Adrenal gland (tissue), 12 donors: ENCODE measurements around the gene KDM4C. TPM values are rescaled to one million over a fixed set of nuclear protein-coding genes. Genes with fewer than 3 reads are reported as not detected.

Source experiments
- DNase-seq, 7 donors: peaks; one replicate each; pipeline ENCODE4 v3.0.0-alpha.2; 2019 to 2020
- H3K27ac ChIP-seq, 5 donors: fragments of 200-600 bp; sonication (generic) in 4 of 5; 1 replicate in 3 of 5; 2 replicates in 2 of 5; pipeline versions ENCODE4 v1.5.1 to v1.8.0; 2016 to 2020; ENCODE audit warnings: mild to moderate bottlenecking in 1 of 5
- H3K27me3 ChIP-seq: fragments of 200-600 bp; 2 replicates; pipeline ENCODE4 v1.8.0; 2021
- H3K36me3 ChIP-seq, 2 donors: fragments of 200-600 bp; replicated peaks in 1 of 2; 1 replicate in 1 of 2; 2 replicates in 1 of 2; pipeline versions ENCODE4 v1.5.1 to v1.8.0; 2018 to 2022
- H3K4me1 ChIP-seq, 2 donors: fragments of 200-600 bp; replicated peaks in 1 of 2; 1 replicate in 1 of 2; 2 replicates in 1 of 2; pipeline versions ENCODE4 v1.5.1 to v1.8.0; 2018 to 2021
- H3K4me3 ChIP-seq, 4 donors: fragments of 200-600 bp; sonication (generic) in 3 of 4; one replicate each; pipeline ENCODE4 v1.5.1; 2016 to 2018
- H3K9me3 ChIP-seq, 3 donors: fragments of 200-600 bp; sonication (generic) in 1 of 3; replicated peaks in 1 of 3; 1 replicate in 2 of 3; 2 replicates in 1 of 3; pipeline versions ENCODE4 v1.5.1 to v1.8.0; 2016 to 2021
- POLR2A ChIP-seq, 2 donors: fragments of 450-650 bp; IDR thresholded peaks; one replicate each; pipeline ENCODE4 v1.6.1; 2017; ENCODE audit warnings: antibody characterized with exemption in 2 of 2, mild to moderate bottlenecking in 2 of 2, moderate library complexity in 1 of 2
- WGBS, 4 donors: extraction: QIAGEN DNeasy Blood & Tissue Kit in 2 of 4; methylation state at CpG; one replicate each; pipeline versions ENCODE4 v1.1.5 to v1.1.7; 2013 to 2017; 5-methylcytosine and 5-hydroxymethylcytosine counted together
- intact Hi-C, 2 donors: fragments of 100-400 bp; cut with DNase I; formaldehyde crosslinking; loops; one replicate each; pipeline versions ENCODE4 v1.14.1 to v1.15.0; 2022 to 2023
- polyA plus RNA-seq, 3 donors: library from polyadenylated mRNA; stranded (reverse); fragments of 200-250 nt in 2 of 3; fragments of 350-450 nt in 1 of 3; fragmentation: Illumina TruSeq in 1 of 3; extraction: RNeasy Lipid Tissue Mini Kit (QIAGEN cat#74804) in 1 of 3; gene quantifications; one replicate each; pipeline ENCODE4 v1.2.3, GENCODE V29; 2013 to 2014
- total RNA-seq, 9 donors: library from RNA; depleted of rRNA in 4 of 9; stranded (reverse); fragments of >200 nt in 4 of 9; fragments of 120-200 nt in 1 of 9; fragmentation: NEBNext Ultra II Directional in 1 of 9; extraction: Animal tissue kit (Norgen Biotek cat#: 25700) in 1 of 9; gene quantifications; one replicate each; pipeline versions ENCODE4 v1.1.0 to v1.2.4, GENCODE V29; 2013 to 2023
- TF ChIP-seq, protein P1 (sequence below), 6 experiments: fragments of 450-650 bp in 4 of 6; fragments of 200-600 bp in 2 of 6; sonication (generic) in 1 of 6; IDR thresholded peaks; 1 replicate in 5 of 6; 2 replicates in 1 of 6; pipeline versions ENCODE4 v1.5.1 to v1.8.0; 2016 to 2021; ENCODE audit warnings: antibody characterized with exemption in 6 of 6, mild to moderate bottlenecking in 2 of 6, moderate library complexity in 1 of 6
- donor health status: healthy with polysubstance abuse.
- donor health status: Bipolar disorder and iron deficiency.
- donor health status: DM: yes; HTN: yes; CAD: no.
- donor health status: DM: no; HTN: no; CAD: no.
- donor health status: DM: no; HTN: no; CAD: no.
- donor health status: DM: yes; HTN: yes; CAD: no.

KDM4C gene
- total and polyA plus RNA-seq, 12 donors = 7.9 to 33.4 (median 23.3) TPM

DNA sequence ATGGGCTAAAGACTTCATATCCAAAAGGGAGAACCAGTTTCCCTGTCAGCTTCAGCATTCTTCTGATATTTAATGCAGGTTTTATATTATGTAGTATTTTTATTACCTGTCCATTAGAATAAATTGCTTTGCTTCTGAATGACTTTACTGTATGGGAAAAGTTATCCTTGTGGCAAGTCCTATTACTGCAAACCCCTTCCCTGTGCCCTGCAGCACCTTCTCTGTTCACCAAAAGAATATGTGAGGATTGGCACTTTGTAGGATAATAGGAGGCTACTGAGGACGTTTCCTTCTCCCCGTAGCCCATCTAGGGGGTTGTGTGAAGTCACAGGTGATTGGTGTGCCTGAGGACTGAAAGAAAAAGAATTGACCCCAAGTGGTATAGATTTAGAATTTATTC, 296.1 kb downstream of the KDM4C start:
- H3K4me1 ChIP-seq = peaks cover 0 to 7% of the 10 kb centered on the region in 2 donors
- no peak overlapping the region for H3K27ac ChIP-seq
- DNase-seq = no peak
- no peak overlapping the region for H3K4me3 ChIP-seq
- no peak for TF ChIP-seq POLR2A (IDR thresholded peaks at IDR 0.05)
- TF ChIP-seq, protein P1, sequence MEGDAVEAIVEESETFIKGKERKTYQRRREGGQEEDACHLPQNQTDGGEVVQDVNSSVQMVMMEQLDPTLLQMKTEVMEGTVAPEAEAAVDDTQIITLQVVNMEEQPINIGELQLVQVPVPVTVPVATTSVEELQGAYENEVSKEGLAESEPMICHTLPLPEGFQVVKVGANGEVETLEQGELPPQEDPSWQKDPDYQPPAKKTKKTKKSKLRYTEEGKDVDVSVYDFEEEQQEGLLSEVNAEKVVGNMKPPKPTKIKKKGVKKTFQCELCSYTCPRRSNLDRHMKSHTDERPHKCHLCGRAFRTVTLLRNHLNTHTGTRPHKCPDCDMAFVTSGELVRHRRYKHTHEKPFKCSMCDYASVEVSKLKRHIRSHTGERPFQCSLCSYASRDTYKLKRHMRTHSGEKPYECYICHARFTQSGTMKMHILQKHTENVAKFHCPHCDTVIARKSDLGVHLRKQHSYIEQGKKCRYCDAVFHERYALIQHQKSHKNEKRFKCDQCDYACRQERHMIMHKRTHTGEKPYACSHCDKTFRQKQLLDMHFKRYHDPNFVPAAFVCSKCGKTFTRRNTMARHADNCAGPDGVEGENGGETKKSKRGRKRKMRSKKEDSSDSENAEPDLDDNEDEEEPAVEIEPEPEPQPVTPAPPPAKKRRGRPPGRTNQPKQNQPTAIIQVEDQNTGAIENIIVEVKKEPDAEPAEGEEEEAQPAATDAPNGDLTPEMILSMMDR (IDR thresholded peaks at IDR 0.05) = no peak
- H3K36me3 ChIP-seq = no peaks in the 10 kb centered on the region
- intact Hi-C loops = no loop called here
- no peaks in the 10 kb centered on the region for H3K9me3 ChIP-seq
- 46 to 74% (median 47%) methylated on average over 2 of the region's 2 CpGs for WGBS, 4 donors
- no peaks in the 10 kb centered on the region for H3K27me3 ChIP-seq

DNA sequence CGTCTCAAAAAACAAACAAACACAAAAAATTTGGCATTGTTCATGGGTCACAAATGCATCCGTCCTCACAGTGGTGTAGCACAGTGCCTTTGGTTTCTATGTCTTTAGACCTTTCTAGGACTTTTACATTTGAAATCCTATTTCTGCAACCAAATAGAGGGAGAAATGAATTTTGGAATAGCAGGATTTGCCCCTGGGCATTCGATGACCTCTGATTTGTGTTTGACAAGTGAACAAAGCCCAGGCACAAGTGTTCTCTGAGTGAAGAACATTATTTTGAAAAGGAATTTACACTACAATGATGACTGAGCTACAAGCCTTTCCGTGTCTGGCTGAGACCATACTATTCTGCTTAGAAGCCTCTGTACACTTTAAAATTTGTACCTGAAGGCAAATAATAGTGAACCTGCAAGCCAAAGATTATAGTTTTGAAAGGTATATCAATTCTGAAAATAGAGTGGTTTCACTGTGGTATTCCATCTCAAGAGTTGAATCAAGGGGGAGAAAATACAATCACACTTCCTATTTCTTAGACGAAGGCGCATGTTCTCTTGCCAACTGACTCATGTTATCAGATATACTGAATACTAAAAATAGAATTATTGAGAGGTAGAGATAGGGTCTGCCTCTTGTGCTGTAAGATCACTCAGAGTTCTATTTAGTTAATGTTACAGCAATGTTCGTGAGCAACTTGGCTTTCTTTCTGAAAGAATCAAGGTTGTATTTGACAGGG, 297.6 kb downstream of the KDM4C start:
- Histone ChIP-seq H3K9me3 (no peaks in the 10 kb centered on the region), H3K27me3 (no peaks in the 10 kb centered on the region), H3K36me3 (no peaks in the 10 kb centered on the region), H3K4me1 (peaks cover 0 to 7% of the 10 kb centered on the region in 2 donors), H3K27ac (no peak overlapping the region), H3K4me3 (no peak overlapping the region)
- intact Hi-C loops = no loop called here
- TF ChIP-seq, protein P1 (IDR thresholded peaks at IDR 0.05) = no peak
- TF ChIP-seq POLR2A (IDR thresholded peaks at IDR 0.05) = no peak
- DNase-seq = no peak
- 65 to 78% (median 73%) methylated on average over 7 of the region's 7 CpGs for WGBS, 4 donors

DNA sequence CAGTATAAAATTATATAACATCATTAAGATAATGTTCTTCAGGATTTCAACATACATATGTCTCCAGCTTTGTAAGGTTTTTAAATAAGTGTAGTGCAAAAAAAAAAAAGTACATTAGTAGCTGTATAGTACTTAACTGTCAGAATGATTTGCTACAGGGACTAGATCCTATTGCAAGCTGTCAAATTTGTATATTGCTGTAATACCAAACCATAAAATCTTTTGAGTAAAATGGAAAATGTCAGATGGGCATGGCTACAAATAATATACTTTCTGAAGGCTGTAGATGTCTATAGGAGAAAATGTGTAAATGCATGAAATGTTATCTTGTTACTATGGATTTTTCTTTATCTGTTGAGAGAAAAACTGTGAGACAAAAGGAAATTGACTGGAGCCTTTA, 298.5 kb downstream of the KDM4C start:
- DNase-seq = no peak
- H3K27ac ChIP-seq = no peak overlapping the region
- no peak overlapping the region for H3K4me3 ChIP-seq
- no peaks in the 10 kb centered on the region for H3K27me3 ChIP-seq
- intact Hi-C loops = no loop called here
- H3K36me3 ChIP-seq = no peaks in the 10 kb centered on the region
- TF ChIP-seq, protein P1 (IDR thresholded peaks at IDR 0.05) = no peak
- TF ChIP-seq POLR2A (IDR thresholded peaks at IDR 0.05) = no peak
- H3K9me3 ChIP-seq = no peaks in the 10 kb centered on the region
- peaks cover 0 to 7% of the 10 kb centered on the region in 2 donors for H3K4me1 ChIP-seq

GRCh38 chr9:7058473-7058872, 300.7 kb downstream of the KDM4C start:
- no peak for DNase-seq
- WGBS, 4 donors = 78 to 87% (median 80%) methylated on average over 3 of the region's 3 CpGs
- no peaks in the 10 kb centered on the region for H3K36me3 ChIP-seq
- H3K27me3 ChIP-seq = no peaks in the 10 kb centered on the region
- H3K9me3 ChIP-seq = no peaks in the 10 kb centered on the region
- no peak overlapping the region for H3K27ac ChIP-seq
- intact Hi-C loops = no loop called here
- peaks cover 0 to 7% of the 10 kb centered on the region in 2 donors for H3K4me1 ChIP-seq
- TF ChIP-seq, protein P1 (IDR thresholded peaks at IDR 0.05) = no peak
- no peak for TF ChIP-seq POLR2A (IDR thresholded peaks at IDR 0.05)
- H3K4me3 ChIP-seq = no peak overlapping the region
